Kasumi-1 (cell line): ENCODE results near the gene SMC5.
"Not testable (repeated sequence)": the region's sequence is repeated elsewhere in the genome, so short reads cannot be mapped to it uniquely, and the experiment has no call there.

ENCODE experiments used
- DNase-seq, 2 experiments: peaks; one replicate each; lab custom pipeline; 2025; lab: John Stamatoyannopoulos, UW

The SMC5 gene

DNA sequence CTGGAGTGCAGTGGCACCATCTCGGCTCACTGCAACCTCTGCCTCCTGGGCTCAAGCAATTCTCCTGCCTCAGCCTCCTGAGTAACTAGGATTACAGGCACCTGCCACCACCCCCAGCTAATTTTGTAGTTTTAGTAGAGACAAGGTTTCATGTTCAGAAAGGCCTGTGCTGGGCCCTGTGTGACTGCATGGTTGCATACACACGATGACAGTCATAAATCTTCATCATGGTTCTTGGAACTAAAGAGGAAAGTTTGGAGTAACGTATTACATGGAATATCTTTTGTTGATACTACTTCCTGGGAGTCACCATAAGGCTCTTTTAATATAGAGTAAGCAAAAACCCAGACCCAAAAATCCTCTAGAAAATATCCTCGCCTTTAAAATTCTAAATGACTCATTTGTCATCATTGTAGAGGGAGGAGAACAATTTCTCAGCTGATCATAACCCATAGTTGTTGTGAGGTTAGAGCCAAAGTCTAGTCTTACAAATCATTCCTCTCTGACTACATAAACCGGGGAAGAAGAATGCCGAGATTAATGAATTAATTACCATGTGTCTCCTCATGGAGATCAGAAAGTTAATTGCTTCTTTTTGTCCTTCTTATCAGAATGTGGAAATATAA lies 108.6 kb downstream of the SMC5 start:
- no peak for DNase-seq

DNA sequence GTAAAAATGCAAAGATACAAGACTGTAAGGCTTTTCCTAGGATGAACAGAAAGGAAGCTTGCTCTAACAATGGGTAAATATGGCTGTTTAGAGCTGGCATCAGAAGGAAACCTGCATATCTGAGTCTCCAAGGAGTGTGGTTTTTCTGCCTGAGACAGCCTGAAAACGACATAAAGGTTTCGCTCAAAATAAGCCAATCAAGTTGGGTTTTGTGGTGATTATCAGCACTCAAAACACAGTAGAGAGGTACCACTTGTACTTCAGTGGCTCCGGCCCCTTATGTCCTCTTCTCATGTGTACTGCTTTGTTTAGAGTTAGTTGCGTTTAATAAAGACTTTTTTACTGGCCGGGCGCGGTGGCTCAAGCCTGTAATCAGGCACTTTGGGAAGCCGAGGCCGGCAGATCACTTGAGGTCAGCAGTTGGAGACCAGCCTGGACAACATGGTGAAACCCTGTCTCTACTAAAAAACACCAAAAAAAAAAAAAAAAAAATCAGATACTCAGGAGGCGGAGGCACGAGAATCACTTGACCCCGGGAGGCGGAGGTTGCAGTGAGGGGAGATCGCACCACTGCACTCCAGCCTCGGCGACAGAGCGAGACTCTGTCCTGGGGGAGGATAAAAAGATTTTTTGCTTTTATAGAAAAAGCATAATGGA lies 116.3 kb downstream of the SMC5 start:
- no peak for DNase-seq

GRCh38 chr9:70382046-70382708 lies 123.4 kb downstream of the SMC5 start:
- DNase-seq = no peak

DNA sequence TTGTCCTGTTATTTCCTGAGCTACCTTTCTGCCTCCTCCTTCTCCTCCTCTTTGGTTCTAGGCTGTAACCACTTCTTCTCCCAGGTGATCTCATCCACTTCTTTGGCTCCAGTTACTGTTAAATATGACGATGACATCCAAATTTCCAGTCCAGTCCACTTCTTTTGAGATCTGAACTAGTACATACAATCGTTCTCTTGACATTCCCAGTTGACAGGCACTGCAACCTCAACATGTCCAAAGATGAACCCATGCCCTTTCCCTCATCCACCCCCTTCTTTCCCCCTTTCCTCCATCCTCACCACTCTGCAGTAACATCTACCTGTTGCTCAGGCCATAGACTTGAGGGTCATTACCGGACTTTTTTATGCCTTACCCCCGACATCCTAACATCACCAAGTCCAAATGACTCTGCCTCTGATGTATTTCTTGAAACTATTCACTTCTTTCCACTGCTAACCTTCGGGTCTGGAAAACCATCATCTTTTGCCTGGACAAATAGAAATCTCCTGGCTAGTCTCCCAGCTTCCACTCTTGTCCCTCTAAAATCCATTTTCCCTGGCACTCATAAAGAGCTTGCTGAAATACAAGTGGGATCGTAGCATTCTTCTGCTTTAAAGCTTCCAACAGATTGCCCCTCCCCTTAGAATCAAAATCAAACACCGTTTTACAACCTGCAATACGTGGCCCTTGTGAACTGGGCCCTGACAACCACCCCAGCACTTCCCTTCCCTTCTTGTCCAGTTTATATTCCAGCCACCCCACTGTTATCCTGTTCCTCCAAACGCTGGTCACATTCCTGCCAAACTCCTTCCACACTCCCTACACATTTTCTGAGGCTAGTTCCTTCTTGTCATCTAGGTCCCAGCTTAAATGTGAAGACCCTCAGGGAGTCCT lies 124.2 kb downstream of the SMC5 start:
- no peak for DNase-seq

DNA sequence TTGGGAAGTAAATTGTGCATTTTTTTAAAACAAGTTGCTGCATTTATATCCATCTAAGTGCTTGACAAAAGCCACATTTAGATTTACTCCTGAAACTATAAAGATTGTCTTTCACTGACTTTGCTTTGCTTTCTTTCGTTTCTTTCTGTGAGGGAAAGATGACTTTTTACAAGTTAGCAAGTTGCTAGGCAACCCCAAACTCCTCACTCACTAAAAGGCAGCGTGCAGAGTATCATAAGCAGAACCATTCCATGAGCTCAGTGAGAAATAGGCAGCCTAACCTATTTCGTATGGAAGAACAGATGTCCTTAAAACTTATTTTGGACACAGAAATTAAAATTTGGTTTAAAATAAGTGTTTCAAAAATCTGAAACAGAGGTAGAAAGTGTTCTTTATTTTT lies 126.6 kb downstream of the SMC5 start:
- DNase-seq = no peak

GRCh38 chr9:70387663-70388062 lies 128.9 kb downstream of the SMC5 start:
- DNase-seq = no peak

DNA sequence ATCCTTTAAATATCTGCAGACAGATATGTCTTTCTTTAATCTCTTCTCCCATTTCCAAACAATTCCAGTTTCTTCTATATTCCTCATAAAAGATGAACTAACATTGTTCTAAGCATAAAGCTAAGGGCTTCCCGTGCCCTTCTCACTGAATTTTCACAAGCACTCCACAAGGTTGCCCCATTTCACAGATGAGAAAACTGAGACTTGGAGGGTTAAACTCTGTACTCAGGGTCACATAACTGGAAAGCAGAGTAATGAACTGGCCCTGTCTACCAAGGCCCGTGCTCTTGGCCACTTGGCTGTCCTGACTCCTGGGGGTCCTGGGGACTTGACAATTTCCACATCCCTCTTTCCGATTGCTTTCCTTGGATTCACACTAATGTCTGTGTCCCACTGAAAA lies 130.4 kb downstream of the SMC5 start:
- DNase-seq = no peak

DNA sequence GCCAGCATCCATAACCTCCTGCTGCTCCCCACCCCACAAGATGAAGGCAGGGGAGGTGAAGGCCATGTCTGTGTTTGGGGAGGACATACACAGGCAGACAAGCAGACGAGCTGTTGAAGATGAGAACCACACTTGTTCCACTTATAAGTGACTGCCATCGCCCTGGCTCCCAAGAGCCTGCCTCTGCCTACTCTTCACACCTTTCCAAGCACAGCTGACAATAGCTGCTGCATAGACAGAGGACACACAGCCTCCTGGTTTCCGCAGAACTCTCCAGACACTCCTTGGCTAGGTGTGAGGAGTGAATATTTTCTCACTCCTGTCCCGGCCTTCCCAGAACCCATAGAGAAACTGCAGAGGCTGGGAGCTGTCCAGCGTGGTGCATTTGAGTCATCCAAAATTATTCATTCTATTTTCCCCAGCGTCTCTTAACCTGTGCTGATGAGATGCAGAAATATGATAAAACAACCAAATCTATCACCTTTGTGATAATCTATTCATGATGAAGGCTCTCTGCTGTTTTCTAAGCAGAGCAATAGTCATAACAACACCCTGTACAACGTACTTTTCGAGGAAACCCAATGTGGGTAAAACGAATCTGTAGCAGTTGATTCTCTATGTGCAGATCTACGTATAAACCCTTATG lies 131.0 kb downstream of the SMC5 start:
- peak in 1 of 2 experiments; percentile 12 for DNase-seq

GRCh38 chr9:70390933-70391341 lies 132.2 kb downstream of the SMC5 start:
- no peak for DNase-seq

DNA sequence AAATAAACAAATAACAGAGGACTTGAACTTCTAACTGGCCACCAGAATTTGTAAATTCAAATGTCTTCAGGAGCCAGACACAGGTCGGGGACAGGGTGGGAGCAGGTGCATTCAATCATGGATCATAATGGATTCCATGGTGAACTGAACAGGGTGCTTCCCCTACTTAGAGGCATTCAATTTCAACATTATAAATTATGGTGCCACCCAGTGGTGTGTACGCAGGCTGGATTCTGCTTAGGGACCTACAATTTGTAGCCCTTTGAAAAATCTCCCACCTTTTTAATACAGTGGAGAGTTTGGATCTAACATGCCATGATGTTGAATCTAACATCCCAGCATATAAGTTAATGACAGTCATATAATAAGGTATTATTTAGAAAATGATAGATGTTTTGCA lies 133.4 kb downstream of the SMC5 start:
- peak; percentile 44 to 50 for DNase-seq

GRCh38 chr9:70392850-70393249 lies 134.1 kb downstream of the SMC5 start:
- no peak for DNase-seq

DNA sequence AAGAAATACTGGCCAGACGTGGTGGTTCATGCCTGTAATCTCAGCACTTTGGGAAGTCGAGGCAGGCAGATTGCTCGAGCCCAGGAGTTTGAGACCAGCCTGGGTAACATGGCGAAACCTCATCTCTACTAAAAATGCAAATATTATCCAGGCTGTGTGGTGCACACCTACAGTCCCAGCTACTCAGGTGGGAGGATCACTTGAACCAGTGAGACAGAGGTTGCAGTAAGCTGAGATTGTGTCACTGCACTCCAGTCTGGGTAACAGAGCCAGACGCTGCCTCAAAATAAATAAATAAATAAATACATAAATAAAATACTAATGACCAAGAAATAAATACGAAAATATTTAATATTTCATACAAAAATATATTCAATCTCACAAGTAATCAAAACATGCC lies 136.9 kb downstream of the SMC5 start:
- DNase-seq = no peak

- peak; percentile 84 to 89 for DNase-seq
Measured at GRCh38 chr9:70398145-70398556, 139.4 kb downstream of the SMC5 start.

DNA sequence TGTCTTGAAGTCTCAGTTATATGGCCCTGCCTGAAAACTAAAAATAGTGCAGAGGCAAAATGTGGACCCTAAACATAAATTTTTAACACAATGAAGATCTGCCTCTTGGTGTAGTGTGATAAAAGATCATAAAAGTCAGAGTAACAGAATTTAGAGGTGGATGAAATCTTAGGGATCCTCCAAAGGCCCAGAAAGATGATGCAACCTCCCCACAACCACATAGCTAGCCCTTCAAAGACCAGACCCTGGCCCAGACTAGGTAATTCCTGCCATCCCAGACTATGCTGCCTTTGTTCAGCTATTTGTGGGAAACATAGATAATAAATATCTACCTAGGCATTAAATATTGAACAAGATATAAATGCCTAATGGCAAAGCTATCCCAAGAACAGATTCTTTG lies 140.4 kb downstream of the SMC5 start:
- DNase-seq = no peak

DNA sequence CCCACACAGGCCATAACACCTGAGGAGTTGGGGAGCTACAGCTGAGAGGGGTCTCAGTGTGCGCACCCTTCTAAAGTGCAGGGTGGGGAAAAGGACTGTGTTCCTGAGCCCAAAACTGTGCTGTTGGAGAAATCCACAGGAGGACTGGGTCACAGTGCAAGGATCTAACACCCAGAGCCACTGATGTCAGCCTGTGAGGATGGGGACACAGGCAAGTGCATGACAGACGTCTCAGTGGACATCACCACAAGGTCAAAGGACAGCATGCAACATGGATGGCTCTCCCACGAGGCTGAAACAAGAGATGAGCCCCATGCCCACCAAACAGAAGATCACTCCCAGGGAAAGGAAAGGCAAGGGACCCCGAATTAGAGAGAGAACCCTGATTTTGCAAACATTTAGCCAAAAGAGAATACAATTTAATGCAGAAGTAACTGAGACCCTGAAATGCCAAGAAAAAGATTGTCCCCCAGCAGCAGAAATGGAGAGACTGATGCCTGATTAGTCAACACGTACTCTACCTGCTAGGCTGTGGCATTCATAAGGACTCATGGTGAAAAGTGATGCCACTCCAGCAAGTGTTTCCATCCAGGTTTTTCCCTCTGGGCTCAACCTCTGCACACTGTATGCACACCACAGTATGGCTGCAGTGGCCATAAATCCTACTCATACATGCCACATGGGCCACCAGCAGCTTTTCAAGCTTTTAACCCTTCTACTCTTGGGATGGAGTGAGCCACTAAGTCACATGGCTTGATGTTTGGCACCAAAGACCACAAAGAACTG lies 141.5 kb downstream of the SMC5 start:
- DNase-seq = no peak

- not testable (repeated sequence) for DNase-seq
Measured at GRCh38 chr9:70401241-70401640, 142.5 kb downstream of the SMC5 start.

DNA sequence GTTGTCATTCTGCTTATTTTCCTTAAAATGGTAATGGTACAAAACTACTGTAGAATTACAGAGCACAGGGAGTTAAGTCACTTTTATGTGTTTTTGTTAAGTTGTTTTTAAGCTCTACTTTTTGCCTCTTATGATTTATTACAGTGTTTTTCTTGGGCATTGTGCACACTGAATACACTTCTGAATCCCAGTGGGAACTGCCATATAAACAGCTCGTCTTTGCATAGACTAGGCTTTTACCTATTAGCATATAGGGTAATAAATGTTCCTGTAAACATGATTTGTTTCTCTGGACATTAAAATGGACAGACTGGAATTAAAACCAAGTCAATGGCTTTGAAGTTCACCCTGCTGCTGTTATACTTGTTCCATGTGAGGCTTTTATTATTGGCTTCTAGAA lies 143.4 kb downstream of the SMC5 start:
- no peak for DNase-seq

DNA sequence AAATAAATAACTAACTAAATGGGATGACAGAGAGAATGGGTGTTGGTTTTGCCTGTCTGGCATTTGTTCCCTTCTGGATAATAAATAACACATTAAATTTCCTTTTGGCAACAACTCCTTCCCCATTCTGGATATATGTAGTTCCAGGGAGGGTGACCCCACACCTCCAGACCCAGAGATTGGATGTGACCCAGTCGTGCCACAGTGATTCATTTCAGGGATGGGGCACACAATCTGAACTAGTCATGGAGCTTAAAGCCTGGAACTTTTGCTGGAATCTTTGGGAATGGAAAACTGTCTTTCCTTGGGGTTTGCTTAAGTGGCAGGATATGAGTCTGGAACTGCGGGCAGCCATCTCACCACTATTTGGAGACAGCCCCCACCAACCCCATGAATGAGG lies 144.4 kb downstream of the SMC5 start:
- no peak for DNase-seq

GRCh38 chr9:70403618-70404025 lies 144.8 kb downstream of the SMC5 start:
- no peak for DNase-seq

DNA sequence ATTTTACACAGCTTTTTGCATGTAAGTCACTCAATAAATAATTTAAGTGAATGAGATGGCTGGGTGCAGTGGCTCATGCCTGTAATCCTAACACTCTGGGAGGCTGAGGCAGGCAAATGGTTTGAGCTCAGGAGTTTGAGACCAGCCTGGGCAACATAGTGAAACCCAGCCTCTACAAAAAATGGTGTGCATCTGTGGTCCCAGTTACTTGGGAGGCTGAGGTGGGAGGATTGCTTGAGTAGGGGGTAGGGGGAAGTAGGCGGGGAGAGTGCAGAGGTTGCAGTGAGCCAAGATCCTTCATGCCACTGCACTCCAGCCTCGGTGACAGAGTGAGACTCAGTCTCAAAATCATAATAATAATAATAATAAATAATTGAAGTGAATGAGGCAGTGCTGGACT lies 145.5 kb downstream of the SMC5 start:
- no peak for DNase-seq
